GM19395 (cell line): ENCODE data around the gene HLA-DPB1.

Source experiments
- ATAC-seq: cut with Tn5 transposase; IDR thresholded peaks from one replicate; pipeline ENCODE4 v1.9.1; 2021; ENCODE audit warnings: mild to moderate bottlenecking, moderate library complexity; ENCODE audit not compliant: unreplicated experiment

The HLA-DPB1 gene

DNA sequence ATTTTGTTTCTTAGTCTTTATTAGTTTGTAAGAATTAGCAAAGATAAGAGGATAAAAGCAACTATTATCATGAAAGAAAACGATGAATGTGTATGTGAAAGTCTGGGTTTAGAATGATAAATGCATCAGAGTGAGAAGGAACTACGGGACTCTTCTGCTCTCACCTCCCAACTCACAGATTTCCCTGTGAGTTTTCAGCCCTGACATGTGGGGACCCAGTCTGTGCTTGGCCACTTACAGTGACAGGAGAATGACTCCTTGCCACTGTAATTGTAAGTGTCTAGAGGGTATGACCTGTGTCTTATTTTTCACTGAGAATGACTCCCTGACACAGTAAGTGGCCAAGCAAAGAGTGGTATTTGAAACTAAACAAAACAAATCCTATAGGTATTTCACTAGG lies 4.9 kb upstream of the HLA-DPB1 start:
- ATAC-seq: no peak

DNA sequence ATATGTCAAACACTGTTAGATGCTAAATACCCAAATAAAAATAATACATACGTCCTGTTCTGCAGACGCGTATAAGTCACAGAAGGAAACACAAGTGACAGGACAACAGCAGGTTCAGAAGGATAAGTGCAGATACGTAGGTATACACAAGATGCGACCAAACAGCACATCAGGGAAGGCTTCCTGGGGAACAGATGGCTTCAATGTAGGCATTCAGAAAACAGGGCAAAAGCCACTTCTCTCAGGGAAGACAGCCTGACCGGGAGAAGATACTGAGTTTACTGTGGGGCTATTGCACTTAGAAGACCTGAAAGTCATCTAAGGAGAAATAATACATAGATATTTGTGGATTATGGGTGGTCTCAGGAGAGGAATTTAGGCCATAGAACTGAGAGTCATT lies 4.2 kb upstream of the HLA-DPB1 start:
- no peak for ATAC-seq

DNA sequence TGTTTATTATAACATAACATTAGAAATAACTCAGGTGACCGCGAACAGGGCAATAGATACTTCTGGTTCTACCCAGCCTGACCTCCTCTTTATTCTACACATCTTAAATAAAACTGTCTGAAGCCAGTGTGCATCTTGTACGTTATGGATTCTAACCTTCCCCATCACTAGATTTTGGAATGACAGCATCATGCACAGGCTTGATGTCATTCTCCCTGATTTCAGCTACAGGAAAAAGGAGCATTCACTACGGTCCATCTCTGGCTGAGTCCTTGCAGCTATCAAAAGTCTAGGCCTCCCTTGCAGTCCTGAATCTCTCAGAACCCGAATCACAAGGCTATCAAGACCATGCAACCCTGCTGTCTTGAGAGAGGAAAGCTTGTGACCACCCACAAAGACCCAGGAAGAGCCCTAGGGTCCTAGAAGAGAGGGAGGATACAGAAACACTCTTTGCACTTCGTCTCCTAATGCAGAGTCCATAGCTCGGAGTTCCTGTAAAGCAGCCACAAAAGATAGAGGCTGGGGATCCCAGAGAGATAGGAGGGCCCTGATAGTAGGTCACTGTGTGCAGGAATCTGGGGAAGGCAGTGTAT lies 3.2 kb upstream of the HLA-DPB1 start:
- no peak for ATAC-seq

DNA sequence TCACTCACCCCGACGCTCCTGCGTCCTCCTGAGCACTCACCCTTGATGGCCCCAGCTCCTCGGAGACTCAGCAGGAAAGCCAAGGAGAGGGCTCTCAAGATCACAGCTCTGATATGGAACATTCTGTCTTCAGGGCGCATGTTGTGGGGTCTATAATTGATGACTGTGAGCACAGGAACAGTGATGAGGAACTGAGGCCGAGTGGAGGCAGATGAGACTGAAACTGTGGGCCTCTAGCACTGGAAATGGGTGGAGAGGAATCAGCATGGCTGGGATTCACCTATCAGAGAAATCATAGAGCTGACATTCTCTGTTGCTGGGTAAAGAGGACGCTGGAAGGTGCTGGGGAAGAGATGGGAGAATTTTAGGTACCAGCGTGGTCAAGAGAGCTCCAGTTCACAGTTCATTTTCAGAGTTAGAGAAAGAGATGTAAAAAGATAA lies 2.3 kb upstream of the HLA-DPB1 start, which contains the start of gene HLA-DPA1:
Gene HLA-DPA1, minus strand, starts transcription at position 219 of the 441 bp plus-strand sequence.
- ATAC-seq: peak; percentile 67

DNA sequence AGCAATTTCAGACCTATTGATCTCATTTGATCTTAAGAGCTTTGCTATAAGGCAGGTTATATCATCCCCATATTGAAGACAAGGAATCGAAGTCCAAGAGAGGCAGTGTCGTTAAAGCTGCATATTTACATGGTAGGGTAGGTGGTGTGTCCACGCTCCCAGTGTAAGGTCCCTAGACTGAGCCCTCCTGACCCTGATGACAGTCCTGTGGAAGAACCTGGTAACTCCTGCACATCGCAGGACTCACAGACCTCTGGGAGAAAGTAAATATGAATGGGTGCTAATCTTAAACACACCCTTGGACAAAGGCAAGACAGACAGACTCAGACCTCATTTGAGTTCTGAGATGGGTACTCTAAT lies 602 bp upstream of the HLA-DPB1 start:
- peak; percentile 3 for ATAC-seq

DNA sequence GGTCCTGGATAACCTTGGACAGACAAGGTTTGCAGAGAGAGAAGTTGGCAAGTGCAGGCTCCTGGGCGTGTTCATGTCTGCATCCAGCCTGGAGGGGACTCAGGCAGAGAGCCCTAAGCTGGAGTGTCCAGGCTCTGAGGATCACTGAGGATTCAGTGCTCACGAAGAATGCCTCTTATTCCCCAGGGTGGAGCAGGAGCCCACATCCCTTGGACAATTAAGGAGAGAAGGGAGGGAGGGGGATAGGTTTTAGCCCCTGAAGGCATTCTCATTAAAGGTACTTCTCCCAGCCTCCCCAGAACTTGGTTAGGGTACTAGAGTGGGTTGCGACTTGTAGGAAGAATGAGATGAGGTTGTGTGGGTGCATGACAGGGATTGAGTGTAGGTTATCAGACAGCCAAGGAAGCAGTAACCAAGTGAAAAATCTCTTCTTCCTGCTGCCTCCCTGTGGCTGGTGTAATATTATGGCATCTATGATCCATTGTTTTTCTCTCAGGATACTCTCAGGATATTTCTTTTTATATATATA lies 680 bp downstream of the HLA-DPB1 start:
- no peak for ATAC-seq

DNA sequence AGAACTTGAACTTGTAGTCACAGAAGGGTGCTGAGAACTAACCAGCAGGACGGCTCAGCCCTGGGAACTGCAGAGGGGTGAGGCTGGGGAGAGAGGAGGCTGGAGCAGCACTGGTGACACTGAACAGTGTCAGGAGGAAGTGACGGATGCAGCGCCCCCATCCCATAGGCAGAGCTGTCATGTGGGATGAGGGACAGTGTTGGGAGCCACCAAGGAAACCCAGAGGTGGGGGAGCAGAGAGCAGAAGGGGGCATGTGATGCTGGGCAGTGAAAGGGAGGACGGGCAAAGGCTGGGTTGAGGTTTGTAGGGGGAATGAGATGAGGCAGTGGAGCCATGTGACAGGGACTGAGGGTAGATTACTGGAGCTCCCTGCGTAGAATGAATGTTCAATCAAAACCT lies 2.1 kb downstream of the HLA-DPB1 start:
- ATAC-seq: no peak

DNA sequence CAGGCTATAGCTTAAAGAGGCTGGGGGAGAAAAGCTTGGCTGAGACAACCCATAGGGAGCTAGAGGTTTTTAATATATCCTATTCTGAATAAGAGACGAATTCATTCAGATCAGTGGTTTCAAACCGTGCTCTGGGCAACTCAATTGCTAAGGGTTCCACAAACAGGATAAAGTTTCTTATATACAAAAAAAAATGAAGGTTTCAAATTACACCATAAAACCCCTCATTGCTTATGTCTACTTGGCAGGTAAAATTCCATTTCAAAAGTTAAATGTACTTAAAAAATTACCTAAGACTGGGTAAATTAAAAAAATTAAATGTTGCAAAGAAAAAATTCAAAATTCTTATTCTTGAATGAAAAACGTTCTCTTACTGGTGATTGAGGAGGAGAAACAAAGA lies 2.7 kb downstream of the HLA-DPB1 start:
- no peak for ATAC-seq

DNA sequence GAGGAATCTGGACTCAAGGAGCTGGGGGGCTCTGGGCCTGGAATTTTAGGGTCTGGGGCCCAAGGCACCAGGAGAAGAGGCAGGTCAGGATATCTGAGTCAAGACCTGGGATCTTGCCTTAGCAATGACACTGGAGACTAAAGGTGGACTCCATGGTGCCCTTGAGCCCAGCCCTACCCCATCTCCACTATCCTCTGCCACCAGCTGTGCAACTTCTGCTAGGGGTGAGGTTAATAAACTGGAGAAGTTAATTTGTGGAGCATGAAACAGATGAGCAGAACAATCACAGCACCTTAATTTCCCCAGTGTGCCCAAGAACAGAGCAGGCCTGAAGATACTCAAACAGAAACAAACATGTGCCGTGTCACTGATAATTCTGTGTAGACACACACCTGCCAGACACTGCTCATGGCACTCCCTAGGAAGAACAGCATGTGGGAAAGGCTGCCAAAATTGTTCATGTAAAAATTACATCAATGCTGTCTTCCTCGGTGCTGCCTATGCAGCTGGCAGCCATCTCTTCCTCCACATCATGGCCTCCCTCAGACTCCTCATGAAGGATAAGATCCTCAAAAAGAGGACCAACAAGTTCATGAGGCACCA lies 3.2 kb downstream of the HLA-DPB1 start:
- no peak for ATAC-seq

DNA sequence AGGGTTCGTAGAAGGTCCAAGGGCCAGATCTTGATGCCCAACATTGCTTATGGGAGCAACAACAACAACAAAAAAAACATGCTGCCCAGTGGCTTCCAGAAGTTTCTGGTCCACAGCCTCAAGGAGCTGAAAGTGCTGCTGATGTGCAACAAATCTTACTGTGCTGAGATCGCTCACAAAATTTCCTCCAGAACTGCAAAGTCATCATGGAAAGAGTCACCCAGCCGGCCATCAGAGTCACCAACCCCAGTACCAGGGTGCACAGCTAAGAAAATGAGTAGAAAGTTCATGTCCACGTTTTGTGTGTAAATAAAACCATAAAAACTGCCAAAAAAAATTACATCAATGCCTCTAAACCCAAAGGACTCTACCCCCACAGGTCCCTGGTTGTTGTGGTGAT lies 3.8 kb downstream of the HLA-DPB1 start:
- no peak for ATAC-seq

DNA sequence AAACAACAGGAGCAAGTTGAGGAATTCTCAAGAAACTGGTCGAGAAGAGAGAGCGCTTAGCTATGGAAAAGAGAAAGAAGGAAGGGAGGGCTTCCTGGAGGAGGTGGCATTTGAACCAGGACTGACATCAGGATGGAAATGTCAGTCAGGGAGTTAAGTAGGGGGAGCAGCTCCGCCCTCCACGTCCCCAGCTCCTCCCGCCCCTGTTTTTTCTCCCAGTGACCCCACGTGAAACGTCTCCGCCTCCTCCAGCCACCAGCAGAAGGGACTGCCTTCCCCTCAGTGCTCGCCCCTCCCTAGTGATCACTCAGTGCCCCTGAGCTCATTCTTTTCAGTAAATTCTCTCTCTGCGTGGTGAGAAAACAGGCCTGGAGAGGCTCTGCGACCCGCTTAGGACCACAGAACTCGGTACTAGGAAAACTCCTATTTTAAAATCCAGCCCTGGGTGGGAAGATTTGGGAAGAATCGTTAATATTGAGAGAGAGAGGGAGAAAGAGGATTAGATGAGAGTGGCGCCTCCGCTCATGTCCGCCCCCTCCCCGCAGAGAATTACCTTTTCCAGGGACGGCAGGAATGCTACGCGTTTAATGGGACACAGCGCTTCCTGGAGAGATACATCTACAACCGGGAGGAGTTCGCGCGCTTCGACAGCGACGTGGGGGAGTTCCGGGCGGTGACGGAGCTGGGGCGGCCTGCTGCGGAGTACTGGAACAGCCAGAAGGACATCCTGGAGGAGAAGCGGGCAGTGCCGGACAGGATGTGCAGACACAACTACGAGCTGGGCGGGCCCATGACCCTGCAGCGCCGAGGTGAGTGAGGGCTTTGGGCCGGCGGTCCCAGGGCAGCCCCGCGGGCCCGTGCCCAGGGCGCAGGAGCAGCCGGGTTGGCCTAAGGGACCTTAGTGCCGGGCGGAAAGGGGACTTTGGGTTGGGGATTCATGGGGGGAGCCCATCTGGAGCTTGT lies 4.6 kb downstream of the HLA-DPB1 start:
- no peak for ATAC-seq

DNA sequence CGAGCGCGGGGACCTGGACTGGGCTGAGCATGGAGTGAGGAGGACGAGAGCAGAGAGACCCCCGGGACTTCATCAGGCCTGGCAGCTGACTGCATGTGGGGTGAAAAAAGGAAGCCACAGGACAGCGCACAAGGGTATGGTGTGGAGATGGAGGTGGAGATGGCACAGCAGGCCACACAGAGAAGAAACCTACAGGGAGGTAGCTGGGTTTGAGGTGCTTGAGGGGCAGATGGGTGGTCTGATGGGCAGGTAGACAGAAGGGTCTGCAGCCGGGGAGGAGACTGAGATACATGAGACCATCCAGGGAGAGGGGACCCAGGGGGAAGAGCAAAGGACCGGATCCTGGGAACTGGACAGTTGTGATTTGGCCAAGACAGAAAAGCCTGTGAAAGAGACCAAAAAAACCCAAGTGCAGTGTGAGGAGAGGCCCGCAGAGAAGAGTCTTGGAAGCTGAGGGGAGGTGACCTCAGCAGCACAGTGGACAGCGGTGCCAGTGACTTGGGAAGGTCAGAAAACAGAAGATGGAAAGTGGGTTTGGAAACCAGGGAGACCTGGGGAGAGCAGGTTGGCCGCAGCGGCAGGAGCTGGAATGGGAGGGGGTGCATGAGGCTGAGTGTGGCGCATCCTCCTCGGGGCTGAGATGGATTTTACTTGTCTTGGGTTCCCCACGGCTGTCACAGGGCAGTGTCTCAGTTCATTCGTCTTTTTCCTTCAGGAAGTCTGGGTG lies 5.5 kb downstream of the HLA-DPB1 start:
- ATAC-seq: no peak

DNA sequence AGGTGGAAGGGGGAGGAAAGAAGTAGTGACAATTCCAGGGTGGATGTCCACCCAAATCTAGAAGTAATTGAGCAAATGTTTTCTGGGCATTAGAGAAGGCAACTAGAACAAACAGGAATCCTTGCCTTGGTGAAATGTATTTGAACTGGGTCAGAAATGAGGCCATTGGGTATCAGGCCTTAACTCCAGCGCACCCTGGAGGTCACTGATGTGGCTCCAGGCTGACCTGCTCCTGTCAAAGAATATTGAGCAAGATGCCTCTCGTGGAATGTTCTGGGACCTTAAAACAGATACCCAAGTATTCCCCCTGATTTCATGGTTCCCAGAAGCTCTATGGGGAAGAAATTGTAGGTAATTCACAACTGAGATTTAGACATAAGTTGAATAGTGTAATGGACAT lies 6.9 kb downstream of the HLA-DPB1 start:
- no peak for ATAC-seq

DNA sequence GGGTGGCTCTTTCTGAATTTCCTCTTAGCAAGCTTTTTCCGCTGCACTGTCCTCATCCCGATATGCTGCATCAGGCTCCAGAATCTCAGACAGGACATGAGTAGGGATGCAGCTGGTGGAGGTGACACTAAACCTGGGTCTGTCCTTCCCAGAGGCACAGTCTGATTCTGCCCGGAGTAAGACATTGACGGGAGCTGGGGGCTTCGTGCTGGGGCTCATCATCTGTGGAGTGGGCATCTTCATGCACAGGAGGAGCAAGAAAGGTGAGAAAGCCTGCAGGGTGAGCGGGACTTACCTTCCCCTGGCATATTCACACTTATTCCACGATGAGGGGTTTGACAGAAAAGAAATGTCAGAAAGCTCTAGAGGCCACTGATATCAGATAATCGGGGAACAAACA lies 9.8 kb downstream of the HLA-DPB1 start:
- ATAC-seq: no peak

DNA sequence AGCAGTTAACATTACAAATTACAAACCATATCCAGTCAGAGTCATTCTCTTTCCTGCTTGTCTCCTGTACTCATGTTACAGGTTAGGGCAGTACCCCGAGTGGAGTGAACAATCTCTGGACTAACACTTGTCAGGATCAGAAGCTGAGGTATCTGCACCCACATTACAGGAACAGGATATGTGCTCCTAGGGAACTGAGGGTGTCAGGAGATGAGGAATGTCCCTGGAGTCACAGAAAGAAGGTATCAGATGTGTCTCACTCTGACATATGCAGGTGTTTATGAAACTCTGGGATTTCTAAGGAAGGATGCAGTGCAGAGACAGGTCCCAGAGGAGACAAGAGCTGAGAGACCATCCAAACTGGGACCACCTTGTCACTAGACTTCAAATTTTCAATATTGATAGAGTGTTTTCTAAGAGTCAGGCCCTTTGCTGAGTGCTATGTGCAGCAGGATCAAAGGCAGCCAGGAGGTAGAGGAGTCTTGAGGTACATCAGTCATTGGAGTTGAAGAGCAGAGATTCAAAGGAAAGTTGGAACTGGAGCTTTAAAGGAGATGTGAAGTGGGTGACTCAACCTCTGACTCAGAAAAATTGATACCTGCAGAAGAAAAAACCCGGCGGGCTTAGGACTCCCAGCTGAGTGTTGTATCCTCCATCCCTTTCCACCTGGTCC lies 12.6 kb downstream of the HLA-DPB1 start:
- ATAC-seq: no peak

DNA sequence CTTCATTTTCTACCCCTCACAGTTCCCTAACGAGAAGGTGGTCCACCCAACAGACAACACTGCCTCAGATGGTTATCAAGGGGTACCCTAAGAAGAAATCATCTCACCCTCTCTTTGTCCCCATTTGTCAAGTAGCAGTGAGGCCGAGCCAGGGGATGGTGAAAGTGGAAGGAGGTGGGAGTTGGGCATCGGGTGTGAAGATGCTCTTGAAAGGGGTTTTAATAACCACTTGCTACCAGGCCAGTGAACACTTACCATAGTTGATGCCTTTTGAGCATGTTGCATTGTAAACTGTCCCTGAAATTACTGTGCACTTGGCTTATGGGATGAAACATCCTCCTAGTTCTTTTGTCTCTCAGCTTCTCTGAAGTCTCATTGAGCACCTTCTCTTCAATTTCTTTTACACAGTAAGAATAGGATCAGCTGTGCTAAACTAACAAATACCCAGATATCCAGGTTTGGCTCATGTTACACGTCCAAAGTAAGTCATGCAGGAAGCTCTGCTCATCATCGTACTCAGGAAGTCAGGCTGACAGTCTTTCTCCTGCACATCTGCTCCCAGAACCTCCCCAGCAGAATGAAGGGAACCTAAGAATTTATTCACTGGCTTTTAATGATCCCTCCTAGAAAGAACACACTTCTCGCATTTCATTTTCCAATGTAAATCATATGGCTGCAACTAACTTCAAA lies 13.3 kb downstream of the HLA-DPB1 start:
- no peak for ATAC-seq

DNA sequence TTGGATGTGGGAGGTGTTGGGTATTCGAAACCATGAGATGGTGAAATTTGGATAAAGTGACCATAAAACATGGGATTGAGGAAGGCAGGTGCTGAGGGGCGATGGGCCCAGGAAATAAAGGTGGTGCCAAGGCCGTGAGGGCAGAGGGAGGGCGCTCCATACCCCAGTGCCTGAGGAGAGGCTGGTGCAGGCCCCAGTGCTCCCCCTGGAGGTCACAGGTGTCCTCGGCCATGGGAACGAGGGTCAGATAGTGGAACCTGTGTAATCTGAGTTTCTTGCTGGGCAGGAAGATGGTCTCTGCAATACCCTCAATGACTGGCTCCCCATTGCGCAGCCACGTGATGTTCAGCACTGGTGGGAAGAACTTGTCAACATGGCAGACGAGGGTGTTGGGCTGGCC lies 16.2 kb downstream of the HLA-DPB1 start:
- ATAC-seq: no peak

DNA sequence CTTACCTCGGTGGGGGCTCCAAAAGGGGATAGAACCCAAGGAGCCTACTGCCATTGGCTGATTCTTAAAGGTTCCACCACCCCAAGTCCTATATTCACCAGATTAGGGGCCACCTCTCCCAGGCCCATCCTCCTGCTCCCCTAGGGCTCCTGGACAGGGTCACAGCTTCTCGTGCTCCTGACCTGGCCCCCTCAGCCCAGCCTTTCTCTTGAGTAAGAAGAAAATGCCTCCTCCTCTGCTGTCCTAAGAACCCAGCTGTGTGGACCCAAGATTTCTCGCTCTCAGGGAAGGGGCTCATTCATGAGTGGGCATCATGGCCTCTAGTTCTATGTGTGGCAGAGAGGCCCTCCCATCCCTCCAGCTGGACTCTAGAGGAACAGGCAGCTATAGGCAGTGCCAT lies 16.6 kb downstream of the HLA-DPB1 start:
- ATAC-seq: no peak

DNA sequence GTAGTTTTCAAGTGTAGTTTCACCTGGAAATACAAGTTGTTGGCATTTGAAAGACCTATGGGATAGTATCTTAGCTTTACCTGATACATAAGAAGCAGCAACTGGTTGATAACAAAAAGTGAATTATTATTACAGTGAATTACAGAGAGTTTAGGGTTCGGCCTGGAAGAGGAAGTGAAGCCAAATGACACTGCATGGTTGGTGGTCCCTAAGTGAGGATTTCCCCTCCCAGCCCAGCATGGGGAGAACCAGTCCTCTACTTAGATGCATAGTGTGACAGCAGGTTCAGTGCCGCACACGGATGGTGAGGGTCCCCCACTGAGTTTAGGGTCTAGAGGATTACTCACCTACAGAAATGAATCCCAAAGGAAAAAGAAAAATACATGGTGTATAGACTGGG lies 18.1 kb downstream of the HLA-DPB1 start:
- no peak for ATAC-seq

DNA sequence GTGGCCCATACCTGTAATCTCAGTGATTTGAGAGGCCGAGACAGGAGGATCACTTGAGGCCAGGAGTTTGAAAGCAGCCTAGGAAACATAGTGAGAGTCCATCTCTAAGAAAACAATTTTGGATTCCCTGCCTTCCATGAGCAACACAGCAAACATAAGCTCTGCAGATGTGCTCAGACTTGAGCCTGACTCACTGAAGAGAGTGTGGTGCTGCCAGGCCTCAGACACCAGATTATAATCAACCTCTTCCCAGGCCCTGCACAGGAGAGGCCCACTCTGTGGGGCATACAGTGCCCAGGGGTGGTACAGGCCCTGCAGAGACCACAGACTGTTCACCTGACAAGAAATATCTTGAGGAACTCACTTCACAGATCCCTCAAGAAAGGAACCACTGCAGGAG lies 19.9 kb downstream of the HLA-DPB1 start:
- no peak for ATAC-seq
